Activated CD4-positive, alpha-beta T cell treated with anti-CD3 and anti-CD28 coated beads, Interleukin-2, amount 50 U/mL, for 48 hours (primary cell): Measurements from ENCODE around the gene RAPH1.
A peak's percentile ranks its signal among the peaks of the same experiment; 100 is the strongest.
"Not testable (repeated sequence)": the region's sequence is repeated elsewhere in the genome, so short reads cannot be mapped to it uniquely, and the experiment has no call there.

Source experiments
- DNase-seq, 2 experiments: peaks; one replicate each; pipeline ENCODE4 v3.0.0-alpha.2; 2020

The RAPH1 gene

DNA sequence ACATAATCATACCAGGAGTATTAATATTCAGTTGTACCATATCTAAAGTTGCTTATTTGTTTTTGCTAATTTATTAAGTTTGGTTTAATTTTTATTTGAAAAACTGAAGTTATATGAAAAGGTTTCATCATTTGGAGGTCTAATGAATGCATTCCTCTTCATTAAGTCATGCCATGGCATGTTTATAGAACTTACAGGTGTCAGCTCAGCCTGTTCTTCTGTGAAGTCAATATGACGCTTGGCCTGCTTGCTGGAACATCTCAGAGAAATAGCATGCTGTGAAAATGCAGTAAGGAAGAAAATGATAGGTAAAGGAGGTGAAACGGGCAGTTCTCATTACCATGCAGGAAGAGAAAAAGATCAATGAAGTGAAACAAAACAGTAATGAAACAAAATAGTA is 58.2 kb downstream of the RAPH1 start:
- DNase-seq: no peak

DNA sequence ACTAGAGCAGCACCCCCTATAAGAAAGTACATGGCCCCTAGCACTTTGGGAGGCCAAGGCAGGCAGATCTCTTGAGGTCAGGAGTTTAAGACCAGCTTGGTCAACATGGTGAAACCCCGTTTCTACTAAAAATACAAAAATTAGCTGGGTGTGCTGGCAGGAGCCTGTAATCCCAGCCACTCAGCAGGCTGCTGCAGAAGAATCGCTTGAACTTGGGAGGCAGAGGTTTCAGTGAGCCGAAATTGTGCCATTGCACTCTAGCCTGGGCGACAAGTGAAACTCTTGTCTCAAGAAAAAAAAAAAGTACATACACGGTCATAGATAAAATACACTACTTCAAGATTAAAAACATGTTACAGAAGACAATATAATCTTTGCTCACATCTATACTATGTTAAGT is 63.8 kb downstream of the RAPH1 start:
- DNase-seq: no peak

DNA sequence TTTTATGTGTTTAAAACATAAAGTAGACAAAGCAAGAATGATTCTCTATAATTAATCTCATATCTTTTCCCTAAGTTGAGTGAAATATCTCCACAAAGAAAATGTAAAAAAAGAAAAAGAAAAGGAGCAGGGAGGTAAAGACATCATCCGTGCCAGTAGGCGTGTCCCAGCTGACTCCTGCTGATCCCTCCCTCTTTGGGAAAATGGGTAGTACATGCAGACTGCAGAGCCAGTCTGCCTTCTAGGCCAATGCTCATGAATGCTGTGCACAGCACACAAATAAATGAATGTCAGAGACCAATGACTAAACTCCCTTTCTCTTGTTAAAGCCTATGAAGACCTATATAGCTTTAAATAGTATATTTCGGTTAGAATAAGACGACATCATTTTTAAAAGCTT is 64.7 kb downstream of the RAPH1 start:
- DNase-seq: no peak

DNA sequence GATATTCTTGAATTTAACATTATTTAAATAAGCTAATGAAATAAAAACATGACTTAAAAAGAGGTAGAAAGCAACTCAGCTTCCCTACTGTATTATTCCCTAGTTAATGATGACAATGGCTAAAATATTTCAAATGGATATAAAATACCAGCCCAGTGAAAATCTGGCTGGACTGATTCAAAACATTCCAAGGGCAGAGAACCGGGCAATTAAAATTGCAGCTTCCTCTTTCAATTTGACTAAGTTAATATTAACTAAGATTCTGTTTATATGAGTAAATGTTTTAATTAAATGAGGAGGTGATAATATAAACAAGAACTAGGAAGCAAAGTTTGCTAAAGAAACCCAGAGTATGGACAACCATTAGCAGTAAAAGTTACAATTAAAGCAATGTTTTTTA is 65.6 kb downstream of the RAPH1 start:
- no peak for DNase-seq

DNA sequence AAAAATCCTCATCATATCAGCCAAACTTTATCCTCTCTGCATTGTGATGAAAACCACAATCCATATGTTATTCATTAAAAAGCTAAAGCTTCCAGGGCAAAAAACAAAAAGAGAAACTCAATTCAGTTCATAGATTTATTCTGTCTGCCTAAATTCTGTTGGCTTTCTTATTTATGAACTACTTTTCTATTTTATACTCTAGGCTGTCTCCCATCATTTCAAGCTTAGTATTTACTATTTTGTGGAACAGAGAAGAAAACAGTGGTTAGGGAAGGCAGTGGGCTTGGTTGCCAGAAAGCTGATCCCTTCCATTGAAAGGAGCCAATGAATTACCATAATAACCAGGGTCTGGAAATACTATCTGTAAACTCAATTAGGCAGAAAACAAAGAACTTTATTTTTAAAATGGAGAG is 71.8 kb downstream of the RAPH1 start:
- DNase-seq: no peak

DNA sequence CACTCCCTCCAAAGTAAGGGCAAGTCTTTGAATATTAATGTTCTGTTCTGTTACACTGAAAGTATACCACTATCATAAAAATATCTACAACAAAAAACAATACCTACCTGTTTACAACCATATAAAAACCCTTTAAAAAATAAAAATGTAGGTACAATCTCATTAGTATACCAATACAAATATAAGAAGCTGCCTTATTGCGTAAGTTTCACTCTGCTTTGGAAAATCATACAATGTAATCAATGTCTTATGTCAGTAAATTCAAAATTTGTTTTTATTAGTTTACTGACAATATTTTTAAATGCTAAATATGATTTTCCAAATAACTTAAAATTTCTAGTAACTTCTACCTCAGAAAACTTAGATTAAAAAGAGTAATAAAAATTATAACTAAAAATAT is 72.8 kb downstream of the RAPH1 start:
- DNase-seq: no peak

DNA sequence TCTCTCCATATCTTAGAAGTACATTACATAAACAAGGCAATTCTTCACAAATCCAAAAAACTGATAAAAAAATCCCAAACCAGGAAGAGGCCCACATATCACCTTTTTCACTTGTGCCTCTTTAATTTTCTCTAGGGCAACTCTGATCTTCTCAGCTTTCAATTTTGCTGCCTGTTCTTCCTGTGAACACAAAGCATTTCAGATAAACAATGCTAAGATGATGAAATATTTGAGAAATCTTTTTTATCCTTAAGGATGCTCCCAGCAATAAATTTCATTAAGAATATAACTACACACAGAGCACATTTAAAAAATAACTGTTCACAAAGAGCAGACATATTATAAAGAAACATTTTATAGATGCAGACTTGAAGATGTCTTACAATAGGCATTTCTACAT is 73.4 kb downstream of the RAPH1 start:
- DNase-seq: no peak

DNA sequence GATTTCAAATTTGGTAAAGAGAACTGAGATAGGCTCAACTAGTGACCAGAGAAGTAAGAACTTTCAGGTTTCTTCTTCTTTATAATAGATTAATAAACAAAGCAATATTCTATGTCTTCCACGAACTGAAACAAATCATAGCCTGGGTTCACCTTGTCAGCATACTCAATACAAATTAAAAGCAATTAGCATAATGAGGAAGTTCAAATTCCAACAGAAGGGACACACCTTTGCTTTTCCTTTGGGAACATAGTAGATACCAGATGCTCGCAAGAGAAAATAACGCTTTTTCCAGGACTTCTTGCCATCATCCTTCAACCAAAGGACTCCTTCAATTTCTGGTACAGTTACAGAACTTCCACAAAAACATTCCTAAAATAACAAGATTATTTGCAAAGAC is 79.9 kb downstream of the RAPH1 start:
- DNase-seq: no peak

DNA sequence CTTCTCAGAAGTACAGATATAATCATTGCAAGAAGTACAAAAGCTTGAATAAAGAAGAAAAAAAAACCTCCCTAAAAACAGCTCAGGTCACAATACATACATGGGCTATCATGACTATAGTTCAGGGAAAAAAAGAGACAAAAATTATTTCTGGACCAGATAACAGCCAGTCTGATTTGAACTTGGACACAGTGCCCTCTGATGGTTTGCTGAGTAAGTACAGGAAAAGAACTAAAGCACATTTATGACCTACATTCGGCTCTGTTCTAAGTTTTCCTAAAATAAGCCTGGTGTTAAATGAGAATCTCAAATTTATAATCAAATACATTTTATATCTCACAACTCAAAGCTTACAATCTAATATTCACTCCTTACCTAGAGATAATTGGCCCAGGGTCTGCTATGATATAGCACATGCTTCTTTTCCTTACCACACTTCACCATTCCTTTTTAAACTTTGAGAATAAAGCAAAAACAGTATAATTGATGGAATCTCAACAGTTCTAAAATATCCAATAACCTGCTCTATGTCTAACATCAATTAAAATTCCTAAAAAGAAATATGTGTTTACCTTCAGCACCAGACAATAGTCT is 81.1 kb downstream of the RAPH1 start:
- peak; percentile 11 to 14 for DNase-seq

DNA sequence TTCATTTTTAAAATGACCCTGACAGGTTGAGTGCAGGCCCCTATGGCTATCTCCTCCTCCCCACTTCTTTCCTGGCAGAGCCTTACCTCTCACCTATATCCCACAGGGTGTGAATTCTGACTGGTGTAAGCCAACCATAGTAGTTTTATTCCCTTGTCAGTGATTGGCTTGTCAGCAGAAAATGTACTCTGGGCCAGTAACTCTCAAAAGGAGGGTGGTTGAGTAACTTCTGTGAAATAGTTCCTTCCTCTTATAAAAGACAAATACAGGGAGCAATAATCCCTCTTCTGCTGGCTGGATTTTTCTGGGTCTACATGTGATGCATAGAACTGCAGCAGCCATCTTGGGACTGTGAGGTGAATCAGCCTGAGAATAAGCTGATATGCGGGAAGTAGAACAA is 83.4 kb downstream of the RAPH1 start:
- no peak for DNase-seq

DNA sequence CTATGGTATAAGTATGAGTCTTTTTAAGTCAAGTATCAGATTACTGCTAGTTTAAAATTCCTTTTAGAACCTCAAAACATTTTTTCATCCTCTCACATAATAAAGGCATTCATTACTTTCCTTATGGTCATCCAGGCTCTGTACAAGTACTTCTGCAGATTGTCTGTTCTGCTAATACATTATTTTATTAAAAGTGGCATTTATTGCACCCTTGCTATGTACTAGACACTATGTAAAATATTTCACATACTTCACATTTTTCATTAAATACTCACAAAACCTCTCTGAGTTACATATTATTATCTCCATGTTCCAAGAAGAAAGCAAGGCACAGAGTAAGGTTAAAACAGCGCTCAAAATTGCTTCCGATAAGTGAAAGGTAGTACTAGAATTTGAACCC is 84.1 kb downstream of the RAPH1 start:
- no peak for DNase-seq

DNA sequence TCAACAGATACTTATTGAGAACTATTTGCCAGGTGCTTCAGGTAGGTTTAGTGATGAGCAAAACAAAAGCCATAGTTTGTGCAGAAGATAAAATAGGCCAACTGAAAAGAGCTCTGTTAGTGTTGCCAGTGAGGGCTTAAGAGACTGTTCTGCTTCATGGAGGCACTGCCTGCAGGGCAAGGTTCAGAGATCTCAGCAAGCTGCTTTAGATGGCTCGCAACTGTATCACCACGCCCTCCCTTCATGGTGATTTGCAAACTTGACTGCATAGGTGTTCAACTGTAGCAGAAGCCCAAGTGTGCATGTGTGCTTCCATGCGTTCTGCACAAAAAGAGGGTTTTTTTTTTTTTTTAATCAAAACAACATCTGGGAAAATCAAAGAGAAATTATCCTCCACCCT is 84.5 kb downstream of the RAPH1 start:
- no peak for DNase-seq

DNA sequence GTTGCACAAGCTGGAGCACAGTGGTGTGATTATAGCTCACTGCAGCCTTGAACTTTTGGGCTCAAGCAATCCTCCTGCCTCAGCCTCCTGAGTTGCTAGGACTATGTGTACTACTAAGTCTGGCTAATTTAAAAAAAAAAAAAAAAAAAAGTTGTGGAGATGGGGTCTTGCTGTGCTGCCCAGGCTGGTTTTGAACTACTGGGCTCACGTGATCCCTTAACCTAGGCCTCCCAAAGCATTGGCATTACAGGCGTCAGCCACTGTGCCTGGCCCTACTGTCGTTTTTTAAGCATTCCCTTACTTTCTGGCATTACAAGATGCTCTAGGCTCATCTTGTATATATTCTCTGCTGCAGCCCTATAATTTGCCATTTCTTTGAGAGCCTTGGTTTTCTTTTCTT is 88.3 kb downstream of the RAPH1 start:
- no peak for DNase-seq

DNA sequence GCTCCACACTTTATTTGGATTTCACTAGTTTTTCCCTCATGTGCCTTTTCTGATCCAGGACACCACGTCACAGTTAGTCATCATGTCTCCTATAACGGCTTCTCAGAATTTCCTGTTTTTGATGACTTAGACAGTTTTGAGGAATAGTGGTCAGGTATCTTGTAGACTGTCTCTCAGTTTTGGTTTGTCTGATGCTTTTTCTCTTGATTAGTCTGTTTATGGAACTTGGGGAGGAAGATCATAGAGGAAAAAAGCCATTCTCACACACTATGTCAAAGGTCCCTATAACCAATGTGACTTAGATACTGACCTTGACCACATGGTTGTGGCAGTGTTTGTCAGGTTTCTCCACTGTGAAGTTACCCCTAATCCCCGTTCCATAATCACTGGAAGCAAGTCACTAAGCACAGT is 89.0 kb downstream of the RAPH1 start:
- DNase-seq: no peak

DNA sequence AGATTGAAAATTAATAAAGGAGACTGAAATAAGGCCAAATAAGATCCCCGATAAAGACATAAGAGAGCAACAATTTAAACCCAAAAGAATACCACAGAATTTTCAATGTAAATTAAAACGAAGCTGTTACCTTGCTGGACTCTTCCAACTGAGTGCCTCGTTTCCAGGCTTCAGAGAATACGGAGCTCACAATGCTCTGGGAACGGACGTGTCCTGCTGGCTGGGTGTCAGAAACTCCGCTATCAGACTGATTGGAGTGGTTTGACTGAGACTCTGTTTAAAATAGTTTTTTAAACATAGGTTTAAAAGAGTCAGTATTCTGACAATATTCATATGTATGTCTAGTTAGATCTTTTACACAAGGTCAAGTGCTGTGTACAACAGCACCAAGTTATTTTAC is 90.4 kb downstream of the RAPH1 start:
- no peak for DNase-seq

DNA sequence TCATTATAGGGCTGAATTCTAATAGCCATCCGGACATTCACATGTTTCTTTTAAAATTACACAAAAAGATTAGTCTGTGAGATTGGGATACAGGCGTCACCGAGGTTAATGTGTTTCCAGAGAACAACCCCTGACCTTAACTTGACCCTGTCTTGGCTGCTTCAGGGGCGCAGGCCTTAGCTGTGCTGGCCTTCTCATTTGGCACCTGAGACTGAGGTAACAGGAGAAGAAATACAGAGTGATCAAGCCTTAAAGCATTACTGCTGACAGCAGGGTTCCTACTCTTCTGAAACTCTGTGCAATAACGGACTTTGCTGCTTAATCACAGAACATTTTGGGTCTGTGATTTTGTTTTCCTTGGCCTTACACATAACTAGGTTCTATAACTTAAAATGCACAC is 92.6 kb downstream of the RAPH1 start:
- DNase-seq: no peak

DNA sequence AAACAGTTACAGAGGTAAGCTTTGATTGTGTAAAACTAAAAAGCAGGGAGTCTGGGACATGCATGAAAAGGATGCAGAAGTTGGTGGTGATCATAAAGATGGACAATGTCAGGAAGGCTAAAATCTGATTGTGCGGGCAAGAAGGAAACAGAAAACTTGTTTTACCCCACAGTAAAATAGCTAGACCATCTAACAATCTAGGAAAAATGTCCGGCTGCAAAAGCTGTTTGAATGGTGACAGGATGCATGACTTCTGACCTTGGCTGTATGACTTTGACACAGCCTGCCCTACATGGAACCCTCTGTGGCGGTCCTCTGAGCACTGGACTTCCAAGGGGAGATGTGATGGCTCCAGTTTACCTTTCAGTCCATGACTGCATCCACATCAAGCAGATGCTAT is 93.6 kb downstream of the RAPH1 start:
- no peak for DNase-seq

DNA sequence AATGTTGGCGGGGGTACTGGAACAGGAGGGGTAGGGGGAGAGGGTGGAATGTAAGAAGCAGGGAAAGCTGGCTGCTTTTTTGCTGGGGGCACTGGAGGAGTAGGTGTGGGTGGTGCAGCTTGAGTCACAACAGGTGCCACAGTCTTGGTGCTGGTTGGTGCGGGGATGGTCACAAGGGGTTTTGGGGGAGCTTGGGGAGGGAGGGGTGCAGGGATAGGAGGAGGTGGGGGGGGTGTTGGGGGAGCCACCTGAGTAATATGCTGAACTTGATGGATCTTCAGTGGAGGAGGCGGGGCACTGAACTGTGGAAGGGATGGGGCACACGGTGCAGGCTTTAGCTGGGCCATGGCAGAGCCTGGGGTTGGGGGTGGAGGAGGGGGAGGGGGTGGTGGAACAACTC is 94.4 kb downstream of the RAPH1 start:
- DNase-seq: no peak

DNA sequence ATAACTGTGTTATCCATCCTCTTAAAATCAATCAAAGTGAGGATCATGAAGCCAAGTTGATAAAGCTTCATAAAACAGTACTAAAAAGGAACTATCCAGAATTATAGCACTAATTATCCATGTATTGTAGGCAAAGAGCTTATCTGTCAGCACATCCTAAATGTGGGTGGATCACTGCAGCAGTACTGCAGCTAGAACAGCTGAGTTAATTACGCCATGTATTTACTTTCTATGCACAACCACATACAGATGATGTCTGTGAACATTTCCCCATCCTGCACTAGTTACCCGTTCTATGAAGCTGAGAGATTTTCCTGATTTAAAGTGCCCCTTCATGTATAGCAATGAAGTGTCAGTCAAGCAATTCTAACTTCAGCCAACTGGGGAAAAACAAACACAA is 96.6 kb downstream of the RAPH1 start:
- no peak for DNase-seq

DNA sequence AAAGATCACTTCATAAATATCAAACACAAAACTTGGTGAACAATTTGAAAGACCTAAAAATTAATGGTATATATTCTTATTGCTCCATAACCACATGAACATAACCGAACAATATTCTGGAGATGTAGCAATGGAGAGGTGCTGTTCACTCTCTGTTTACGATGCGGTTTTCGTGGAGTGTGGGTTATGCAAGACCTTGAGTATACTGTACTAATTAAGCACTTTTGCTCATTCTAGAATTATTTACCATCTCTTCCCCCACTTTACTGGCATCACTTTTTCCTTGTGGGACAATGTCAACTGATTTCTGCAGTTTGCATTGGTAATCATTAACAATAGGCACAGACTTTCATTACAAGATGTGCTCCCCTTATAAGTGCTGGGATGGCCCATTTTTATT is 97.6 kb downstream of the RAPH1 start:
- DNase-seq: no peak

DNA sequence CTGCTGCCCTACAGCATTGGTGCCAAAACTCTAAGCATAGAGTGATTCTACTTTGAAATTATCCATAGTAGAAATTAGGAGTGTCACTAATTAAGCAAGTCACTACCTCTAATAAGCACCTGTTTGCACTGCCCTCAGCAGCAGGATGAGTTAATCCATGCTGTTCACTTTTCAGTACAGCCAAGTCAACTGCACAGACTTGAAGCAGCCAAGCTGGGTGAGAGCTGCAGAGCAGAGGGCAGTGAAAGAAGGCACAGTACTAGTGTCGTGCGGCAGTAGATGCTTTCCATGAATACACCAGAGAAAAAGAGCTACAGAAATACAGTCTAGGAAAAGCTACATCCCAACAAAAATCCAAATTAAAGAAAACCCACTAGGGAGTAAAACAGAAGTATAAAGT is 98.6 kb downstream of the RAPH1 start:
- no peak for DNase-seq

DNA sequence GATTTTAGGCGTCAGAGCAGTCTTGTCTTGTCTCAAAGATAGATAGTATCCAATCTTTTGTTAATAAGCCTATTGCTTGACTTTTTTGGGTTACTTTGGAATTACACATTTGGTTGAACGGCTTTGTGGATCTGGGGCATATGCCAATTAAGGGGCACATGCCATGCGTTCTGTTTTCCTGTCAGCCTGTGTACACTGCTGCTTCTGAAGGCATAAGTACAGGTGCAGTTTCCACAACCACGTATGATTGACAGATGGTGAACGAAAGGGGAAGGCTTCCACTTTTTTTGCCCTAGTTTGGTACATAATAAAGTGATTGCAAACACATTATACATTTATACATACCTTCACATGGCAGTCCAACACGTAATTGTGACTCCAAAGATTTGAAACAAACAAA is 102.3 kb downstream of the RAPH1 start:
- DNase-seq: no peak

DNA sequence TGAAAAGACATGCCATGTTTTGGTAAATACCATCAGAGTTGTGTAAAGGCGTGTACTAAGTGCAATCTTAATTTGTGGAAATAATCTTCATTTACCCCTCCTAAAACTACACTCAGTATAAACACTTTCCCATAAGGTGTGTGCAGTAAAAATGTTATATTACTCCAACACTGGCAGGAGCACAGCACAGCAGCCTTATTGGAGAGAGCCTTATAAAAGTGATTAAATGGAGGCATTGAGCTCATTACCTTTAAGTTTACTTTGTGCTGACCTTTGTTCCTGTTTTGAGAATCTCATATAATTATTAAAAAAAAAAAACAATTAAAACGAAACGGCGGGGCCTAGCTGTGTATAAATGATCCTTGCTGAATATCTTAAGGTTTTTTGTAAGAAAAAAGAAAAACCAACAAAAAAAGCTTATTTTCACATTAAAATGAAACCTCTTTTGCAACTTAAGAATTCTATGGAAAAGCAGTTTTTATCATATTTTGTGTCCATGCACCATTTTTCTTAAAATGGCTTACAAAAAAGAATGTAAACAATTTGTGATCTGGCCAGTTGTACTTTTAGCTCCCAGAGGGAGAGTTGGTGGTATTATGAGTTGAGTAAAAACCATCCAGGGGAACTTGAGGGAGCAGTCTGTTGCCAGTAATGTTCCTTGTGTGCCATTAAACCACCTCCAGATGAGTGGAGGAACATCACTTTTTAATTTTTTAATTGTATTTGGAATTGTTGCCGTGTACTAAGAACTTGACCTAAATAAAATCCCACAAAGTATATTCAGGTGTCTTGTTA is 103.5 kb downstream of the RAPH1 start:
- DNase-seq: no peak

DNA sequence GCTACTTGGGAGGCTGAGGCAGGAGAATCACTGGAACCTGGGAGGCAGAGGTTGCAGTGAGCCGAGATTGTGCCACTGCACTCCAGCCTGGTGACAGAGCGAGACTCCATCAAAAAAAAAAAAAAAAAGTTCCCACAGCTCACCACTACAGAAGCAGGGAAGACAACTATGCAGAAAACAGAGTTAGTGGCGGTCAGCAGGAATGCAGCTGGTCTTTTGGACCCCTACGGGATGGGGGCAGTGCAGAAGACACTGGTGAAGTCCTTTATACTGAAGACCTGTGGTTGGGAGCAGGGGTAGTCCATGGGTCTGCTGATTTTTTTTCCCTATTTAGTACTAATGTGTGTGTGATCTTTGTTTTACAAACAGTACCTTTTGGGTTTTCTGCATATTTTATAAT is 105.5 kb downstream of the RAPH1 start:
- DNase-seq: not testable (repeated sequence)

DNA sequence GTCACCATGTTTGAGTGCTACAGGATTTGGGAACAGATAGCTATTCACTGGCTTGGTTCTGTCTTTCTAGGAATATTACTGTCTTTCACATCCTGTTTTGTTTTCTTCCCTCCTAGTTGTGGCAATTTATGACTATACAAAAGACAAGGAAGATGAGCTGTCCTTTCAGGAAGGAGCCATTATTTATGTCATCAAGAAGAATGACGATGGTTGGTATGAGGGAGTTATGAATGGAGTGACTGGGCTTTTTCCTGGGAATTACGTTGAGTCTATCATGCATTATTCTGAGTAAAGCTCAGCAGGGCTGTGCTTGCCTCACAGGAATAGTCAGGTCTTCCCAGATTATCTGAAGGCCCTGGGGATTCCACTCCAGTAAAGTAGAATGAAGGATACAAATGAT is 108.0 kb downstream of the RAPH1 start:
- DNase-seq: no peak
